ENCODE data around the gene CATSPER3. TPM values are rescaled to one million over a fixed set of nuclear protein-coding genes. Genes with fewer than 3 reads are reported as not detected.

The CATSPER3 gene
- polyA plus RNA-seq, 1 donor from 2014 or later: 0.17 TPM

DNA sequence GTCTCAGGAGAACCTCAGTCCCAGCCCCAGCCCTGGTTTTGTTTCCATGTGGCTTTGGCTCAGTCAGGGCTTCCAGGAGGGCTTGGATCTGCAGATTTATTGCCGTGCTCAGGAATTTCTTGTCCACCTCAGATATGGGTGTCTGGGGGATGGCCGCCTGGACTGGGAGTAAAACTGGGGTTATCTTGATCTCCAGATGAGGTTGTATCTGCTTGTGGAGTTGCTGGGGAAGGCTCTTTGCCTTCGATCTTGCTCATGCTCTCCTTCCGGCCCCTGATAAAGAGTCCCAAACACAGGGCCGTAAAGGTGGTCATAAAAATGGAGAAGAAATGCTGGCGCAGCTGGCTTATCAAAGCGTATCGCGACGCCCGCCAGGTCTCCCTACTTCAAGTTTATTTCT lies 84.2 kb downstream of the CATSPER3 start:
- Histone ChIP-seq H3K27ac (ENCODE audit: low read length) (no peak overlapping the region), H3K9ac (ENCODE audit: low read length) (no peak overlapping the region), H3K27me3 (ENCODE audit: insufficient read depth, low read depth, low read length) (peaks cover 46% of the 10 kb centered on the region), H4K20me1 (ENCODE audit: insufficient read depth) (no peaks in the 10 kb centered on the region), H3K9me2 (ENCODE audit: insufficient read depth, low read length) (no peaks in the 10 kb centered on the region), H2AFZ (ENCODE audit: low read depth, low read length) (no peak overlapping the region), H3K4me2 (ENCODE audit: low read length) (no peak overlapping the region), H3F3A (ENCODE audit: insufficient read depth, low read length, poor library complexity, severe bottlenecking) (no peaks in the 10 kb centered on the region), H3K4me3 (ENCODE audit: low read length) (no peak overlapping the region), H3K9me3 (ENCODE audit: low read length) (peaks cover 7% of the 10 kb centered on the region), H3K36me3 (ENCODE audit: insufficient read depth, low read length) (no peaks in the 10 kb centered on the region), H3K79me2 (replicated peaks; ENCODE audit: insufficient read depth, low read length) (no peaks in the 10 kb centered on the region)
- TF ChIP-seq TAF1 (IDR thresholded peaks at IDR 0.05; ENCODE audit: low read depth) (no peak), EP300 (conservative IDR thresholded peaks at IDR 0.05; ENCODE audit: poor library complexity, severe bottlenecking) (no peak), RAD21 (conservative IDR thresholded peaks at IDR 0.05) (no peak), SMC3 (conservative IDR thresholded peaks at IDR 0.05; ENCODE audit: poor library complexity) (no peak), MXI1 (conservative IDR thresholded peaks at IDR 0.05; ENCODE audit: poor library complexity, severe bottlenecking) (no peak), EZH2 (IDR thresholded peaks at IDR 0.05; ENCODE audit: borderline replicate concordance, insufficient read depth, low read length, poor library complexity, severe bottlenecking) (no peak), POLR2AphosphoS5 (IDR thresholded peaks at IDR 0.05) (no peak)
- TF ChIP-seq, protein P1, sequence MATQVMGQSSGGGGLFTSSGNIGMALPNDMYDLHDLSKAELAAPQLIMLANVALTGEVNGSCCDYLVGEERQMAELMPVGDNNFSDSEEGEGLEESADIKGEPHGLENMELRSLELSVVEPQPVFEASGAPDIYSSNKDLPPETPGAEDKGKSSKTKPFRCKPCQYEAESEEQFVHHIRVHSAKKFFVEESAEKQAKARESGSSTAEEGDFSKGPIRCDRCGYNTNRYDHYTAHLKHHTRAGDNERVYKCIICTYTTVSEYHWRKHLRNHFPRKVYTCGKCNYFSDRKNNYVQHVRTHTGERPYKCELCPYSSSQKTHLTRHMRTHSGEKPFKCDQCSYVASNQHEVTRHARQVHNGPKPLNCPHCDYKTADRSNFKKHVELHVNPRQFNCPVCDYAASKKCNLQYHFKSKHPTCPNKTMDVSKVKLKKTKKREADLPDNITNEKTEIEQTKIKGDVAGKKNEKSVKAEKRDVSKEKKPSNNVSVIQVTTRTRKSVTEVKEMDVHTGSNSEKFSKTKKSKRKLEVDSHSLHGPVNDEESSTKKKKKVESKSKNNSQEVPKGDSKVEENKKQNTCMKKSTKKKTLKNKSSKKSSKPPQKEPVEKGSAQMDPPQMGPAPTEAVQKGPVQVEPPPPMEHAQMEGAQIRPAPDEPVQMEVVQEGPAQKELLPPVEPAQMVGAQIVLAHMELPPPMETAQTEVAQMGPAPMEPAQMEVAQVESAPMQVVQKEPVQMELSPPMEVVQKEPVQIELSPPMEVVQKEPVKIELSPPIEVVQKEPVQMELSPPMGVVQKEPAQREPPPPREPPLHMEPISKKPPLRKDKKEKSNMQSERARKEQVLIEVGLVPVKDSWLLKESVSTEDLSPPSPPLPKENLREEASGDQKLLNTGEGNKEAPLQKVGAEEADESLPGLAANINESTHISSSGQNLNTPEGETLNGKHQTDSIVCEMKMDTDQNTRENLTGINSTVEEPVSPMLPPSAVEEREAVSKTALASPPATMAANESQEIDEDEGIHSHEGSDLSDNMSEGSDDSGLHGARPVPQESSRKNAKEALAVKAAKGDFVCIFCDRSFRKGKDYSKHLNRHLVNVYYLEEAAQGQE (IDR thresholded peaks at IDR 0.05; ENCODE audit: borderline replicate concordance): no peak
- TF ChIP-seq, protein P2, sequence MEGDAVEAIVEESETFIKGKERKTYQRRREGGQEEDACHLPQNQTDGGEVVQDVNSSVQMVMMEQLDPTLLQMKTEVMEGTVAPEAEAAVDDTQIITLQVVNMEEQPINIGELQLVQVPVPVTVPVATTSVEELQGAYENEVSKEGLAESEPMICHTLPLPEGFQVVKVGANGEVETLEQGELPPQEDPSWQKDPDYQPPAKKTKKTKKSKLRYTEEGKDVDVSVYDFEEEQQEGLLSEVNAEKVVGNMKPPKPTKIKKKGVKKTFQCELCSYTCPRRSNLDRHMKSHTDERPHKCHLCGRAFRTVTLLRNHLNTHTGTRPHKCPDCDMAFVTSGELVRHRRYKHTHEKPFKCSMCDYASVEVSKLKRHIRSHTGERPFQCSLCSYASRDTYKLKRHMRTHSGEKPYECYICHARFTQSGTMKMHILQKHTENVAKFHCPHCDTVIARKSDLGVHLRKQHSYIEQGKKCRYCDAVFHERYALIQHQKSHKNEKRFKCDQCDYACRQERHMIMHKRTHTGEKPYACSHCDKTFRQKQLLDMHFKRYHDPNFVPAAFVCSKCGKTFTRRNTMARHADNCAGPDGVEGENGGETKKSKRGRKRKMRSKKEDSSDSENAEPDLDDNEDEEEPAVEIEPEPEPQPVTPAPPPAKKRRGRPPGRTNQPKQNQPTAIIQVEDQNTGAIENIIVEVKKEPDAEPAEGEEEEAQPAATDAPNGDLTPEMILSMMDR (IDR thresholded peaks at IDR 0.05; ENCODE audit: poor library complexity, severe bottlenecking): no peak

DNA sequence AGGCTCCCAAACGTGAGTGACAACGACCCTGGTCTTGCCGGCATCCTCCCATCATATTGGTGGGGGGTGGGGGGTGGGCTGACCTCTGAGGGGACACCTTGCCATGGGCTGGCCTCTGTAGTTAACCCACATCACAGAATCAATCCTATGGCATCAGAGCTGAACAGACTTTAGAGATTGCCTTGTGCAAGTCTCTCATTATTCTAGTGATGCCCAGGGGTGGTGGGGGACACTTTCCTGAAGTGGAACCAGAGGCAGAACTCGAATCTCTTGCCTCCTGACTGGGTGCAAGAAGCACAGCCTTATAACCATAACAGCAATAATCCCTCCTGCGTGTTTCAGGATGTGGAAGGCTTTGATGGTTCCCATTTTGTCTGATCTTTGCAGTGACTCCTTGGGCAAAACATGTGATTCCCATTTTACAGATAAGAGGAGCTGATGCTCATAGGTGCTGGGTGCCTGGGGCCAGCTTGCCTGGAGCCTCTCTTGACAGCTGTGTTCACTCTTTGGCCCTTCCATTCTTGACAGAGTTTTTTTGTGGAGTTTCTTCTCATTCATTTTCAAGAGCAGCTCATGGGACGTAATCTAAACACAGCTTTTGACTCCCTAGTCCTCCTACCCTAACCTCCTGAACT lies 84.9 kb downstream of the CATSPER3 start:
- H3K79me2 ChIP-seq (replicated peaks; ENCODE audit: insufficient read depth, low read length): no peaks in the 10 kb centered on the region
- no peaks in the 10 kb centered on the region for H3K36me3 ChIP-seq (ENCODE audit: insufficient read depth, low read length)
- H2AFZ ChIP-seq (ENCODE audit: low read depth, low read length): no peak overlapping the region
- no peak overlapping the region for H3K9ac ChIP-seq (ENCODE audit: low read length)
- no peak for TF ChIP-seq MXI1 (conservative IDR thresholded peaks at IDR 0.05; ENCODE audit: poor library complexity, severe bottlenecking)
- no peak for TF ChIP-seq EZH2 (IDR thresholded peaks at IDR 0.05; ENCODE audit: borderline replicate concordance, insufficient read depth, low read length, poor library complexity, severe bottlenecking)
- TF ChIP-seq SMC3 (conservative IDR thresholded peaks at IDR 0.05; ENCODE audit: poor library complexity): no peak
- TF ChIP-seq, protein P1 (IDR thresholded peaks at IDR 0.05; ENCODE audit: borderline replicate concordance): no peak
- TF ChIP-seq TAF1 (IDR thresholded peaks at IDR 0.05; ENCODE audit: low read depth): no peak
- H3K9me3 ChIP-seq (ENCODE audit: low read length): peaks cover 7% of the 10 kb centered on the region
- no peak overlapping the region for H3K4me2 ChIP-seq (ENCODE audit: low read length)
- H3K27ac ChIP-seq (ENCODE audit: low read length): no peak overlapping the region
- no peaks in the 10 kb centered on the region for H3F3A ChIP-seq (ENCODE audit: insufficient read depth, low read length, poor library complexity, severe bottlenecking)
- H3K27me3 ChIP-seq (ENCODE audit: insufficient read depth, low read depth, low read length): peaks cover 42% of the 10 kb centered on the region
- no peaks in the 10 kb centered on the region for H3K9me2 ChIP-seq (ENCODE audit: insufficient read depth, low read length)
- no peak overlapping the region for H3K4me3 ChIP-seq (ENCODE audit: low read length)
- H4K20me1 ChIP-seq (ENCODE audit: insufficient read depth): no peaks in the 10 kb centered on the region

Data from neural cell (in vitro differentiated cells).